Body of pancreas (tissue), 4 donors: ENCODE results near the gene PIK3R4.

Experiments used
- POLR2A ChIP-seq, 3 donors: fragments of 450-650 bp; IDR thresholded peaks; one replicate each; pipeline ENCODE4 v1.6.1; 2016; ENCODE audit warnings: antibody characterized with exemption in 3 of 3, mild to moderate bottlenecking in 2 of 3
- TF ChIP-seq, protein P1 (sequence below), 7 experiments: fragments of 450-650 bp in 4 of 7; fragments of 200-600 bp in 3 of 7; sonication (generic) in 3 of 7; IDR thresholded peaks; one replicate each; pipeline ENCODE4 v1.5.1; 2016 to 2019; ENCODE audit warnings: antibody characterized with exemption in 7 of 7

DNA sequence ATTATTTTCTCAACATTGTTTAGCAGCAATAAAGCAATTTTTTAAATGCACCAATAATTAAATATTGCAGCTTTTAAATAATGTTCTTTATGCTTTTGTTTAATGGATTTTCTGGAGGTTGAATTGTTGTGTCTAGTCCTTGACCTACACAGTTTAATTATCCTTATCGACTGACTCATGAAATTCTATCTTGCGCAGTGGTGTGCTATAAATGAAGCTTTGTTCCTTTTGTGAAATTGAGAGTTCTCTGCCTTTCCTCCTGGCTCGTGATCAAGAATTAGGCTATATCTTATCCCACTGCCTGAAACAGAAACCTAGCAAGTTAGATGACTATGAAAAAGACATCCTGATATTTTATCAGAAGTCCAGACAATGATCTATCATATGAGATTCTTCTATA lies 37.0 kb upstream of the PIK3R4 start:
- TF ChIP-seq POLR2A (IDR thresholded peaks at IDR 0.05): no peak
- TF ChIP-seq, protein P1, sequence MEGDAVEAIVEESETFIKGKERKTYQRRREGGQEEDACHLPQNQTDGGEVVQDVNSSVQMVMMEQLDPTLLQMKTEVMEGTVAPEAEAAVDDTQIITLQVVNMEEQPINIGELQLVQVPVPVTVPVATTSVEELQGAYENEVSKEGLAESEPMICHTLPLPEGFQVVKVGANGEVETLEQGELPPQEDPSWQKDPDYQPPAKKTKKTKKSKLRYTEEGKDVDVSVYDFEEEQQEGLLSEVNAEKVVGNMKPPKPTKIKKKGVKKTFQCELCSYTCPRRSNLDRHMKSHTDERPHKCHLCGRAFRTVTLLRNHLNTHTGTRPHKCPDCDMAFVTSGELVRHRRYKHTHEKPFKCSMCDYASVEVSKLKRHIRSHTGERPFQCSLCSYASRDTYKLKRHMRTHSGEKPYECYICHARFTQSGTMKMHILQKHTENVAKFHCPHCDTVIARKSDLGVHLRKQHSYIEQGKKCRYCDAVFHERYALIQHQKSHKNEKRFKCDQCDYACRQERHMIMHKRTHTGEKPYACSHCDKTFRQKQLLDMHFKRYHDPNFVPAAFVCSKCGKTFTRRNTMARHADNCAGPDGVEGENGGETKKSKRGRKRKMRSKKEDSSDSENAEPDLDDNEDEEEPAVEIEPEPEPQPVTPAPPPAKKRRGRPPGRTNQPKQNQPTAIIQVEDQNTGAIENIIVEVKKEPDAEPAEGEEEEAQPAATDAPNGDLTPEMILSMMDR (IDR thresholded peaks at IDR 0.05): no peak
